ENCODE results near the gene ZNF536. TPM values are rescaled to one million over a fixed set of nuclear protein-coding genes. Genes with fewer than 3 reads are reported as not detected.
"Not testable (repeated sequence)": the region's sequence is repeated elsewhere in the genome, so short reads cannot be mapped to it uniquely, and the experiment has no call there.

ZNF536 gene
- total RNA-seq, 2 donors from 2014 or later: not detected

- no peak for ATAC-seq
- H3K4me1 Mint-ChIP-seq: no peaks in the 10 kb centered on the region
Measured at GRCh38 chr19:30469774-30470173, 97.6 kb downstream of the ZNF536 start.

GRCh38 chr19:30471441-30471840, 99.3 kb downstream of the ZNF536 start:
- Mint-ChIP-seq H3K27me3 (no peaks in the 10 kb centered on the region), H3K27ac (no peak overlapping the region), H3K4me3 (no peak overlapping the region), H3K4me1 (no peaks in the 10 kb centered on the region), H3K36me3 (ENCODE audit: low read depth) (no peaks in the 10 kb centered on the region)
- no peak for ATAC-seq
- no peak for DNase-seq
- no peaks in the 10 kb centered on the region for H3K9me3 ChIP-seq (ENCODE audit: control insufficient read depth, low read length, poor library complexity, severe bottlenecking)

More at GRCh38 chr19:30469774-30470173, 97.6 kb downstream of the ZNF536 start:
- Mint-ChIP-seq H3K36me3 (ENCODE audit: low read depth) (no peaks in the 10 kb centered on the region), H3K27ac (no peak overlapping the region), H3K4me3 (no peak overlapping the region), H3K27me3 (no peaks in the 10 kb centered on the region)
- no peaks in the 10 kb centered on the region for H3K9me3 ChIP-seq (ENCODE audit: control insufficient read depth, low read length, poor library complexity, severe bottlenecking)
- DNase-seq: no peak

GRCh38 chr19:30473334-30473867, 101.2 kb downstream of the ZNF536 start:
- no peaks in the 10 kb centered on the region for H3K9me3 ChIP-seq (ENCODE audit: control insufficient read depth, low read length, poor library complexity, severe bottlenecking)
- Mint-ChIP-seq H3K27me3 (no peaks in the 10 kb centered on the region), H3K36me3 (ENCODE audit: low read depth) (no peaks in the 10 kb centered on the region), H3K4me1 (no peaks in the 10 kb centered on the region), H3K4me3 (no peak overlapping the region), H3K27ac (no peak overlapping the region)
- ATAC-seq (no peak), DNase-seq (no peak)

- no peaks in the 10 kb centered on the region for H3K9me3 ChIP-seq (ENCODE audit: control insufficient read depth, low read length, poor library complexity, severe bottlenecking)
- Mint-ChIP-seq H3K4me1 (no peaks in the 10 kb centered on the region), H3K4me3 (no peak overlapping the region), H3K36me3 (ENCODE audit: low read depth) (no peaks in the 10 kb centered on the region), H3K27ac (no peak overlapping the region), H3K27me3 (peaks cover 6% of the 10 kb centered on the region)
- no peak for DNase-seq
- no peak for ATAC-seq
Measured at GRCh38 chr19:30476997-30477396, 104.8 kb downstream of the ZNF536 start.

GRCh38 chr19:30479231-30479630, 107.0 kb downstream of the ZNF536 start:
- no peak for DNase-seq
- peaks cover 6% of the 10 kb centered on the region for H3K27me3 Mint-ChIP-seq
- H3K4me3 Mint-ChIP-seq: no peak overlapping the region
- no peaks in the 10 kb centered on the region for H3K36me3 Mint-ChIP-seq (ENCODE audit: low read depth)
- no peak for ATAC-seq
- H3K27ac Mint-ChIP-seq: no peak overlapping the region
- H3K4me1 Mint-ChIP-seq: no peaks in the 10 kb centered on the region
- no peaks in the 10 kb centered on the region for H3K9me3 ChIP-seq (ENCODE audit: control insufficient read depth, low read length, poor library complexity, severe bottlenecking)

- H3K4me1 Mint-ChIP-seq: no peaks in the 10 kb centered on the region
- H3K27ac Mint-ChIP-seq: no peak overlapping the region
- H3K4me3 Mint-ChIP-seq: no peak overlapping the region
- ATAC-seq (no peak), DNase-seq (no peak)
- peaks cover 6% of the 10 kb centered on the region for H3K27me3 Mint-ChIP-seq
- H3K9me3 ChIP-seq (ENCODE audit: control insufficient read depth, low read length, poor library complexity, severe bottlenecking): no peaks in the 10 kb centered on the region
- no peaks in the 10 kb centered on the region for H3K36me3 Mint-ChIP-seq (ENCODE audit: low read depth)
Measured at GRCh38 chr19:30480097-30480496, 107.9 kb downstream of the ZNF536 start.

- ATAC-seq (no peak), DNase-seq (no peak)
- H3K27ac Mint-ChIP-seq: no peak overlapping the region
- no peak overlapping the region for H3K4me3 Mint-ChIP-seq
- H3K9me3 ChIP-seq (ENCODE audit: control insufficient read depth, low read length, poor library complexity, severe bottlenecking): no peaks in the 10 kb centered on the region
- peaks cover 6% of the 10 kb centered on the region for H3K27me3 Mint-ChIP-seq
- H3K36me3 Mint-ChIP-seq (ENCODE audit: low read depth): no peaks in the 10 kb centered on the region
- no peaks in the 10 kb centered on the region for H3K4me1 Mint-ChIP-seq
Measured at GRCh38 chr19:30481063-30481462, 108.9 kb downstream of the ZNF536 start.

GRCh38 chr19:30481823-30482222, 109.6 kb downstream of the ZNF536 start:
- H3K27me3 Mint-ChIP-seq: peaks cover 6% of the 10 kb centered on the region
- no peaks in the 10 kb centered on the region for H3K4me1 Mint-ChIP-seq
- ATAC-seq (no peak), DNase-seq (no peak)
- H3K36me3 Mint-ChIP-seq (ENCODE audit: low read depth): no peaks in the 10 kb centered on the region
- H3K4me3 Mint-ChIP-seq: no peak overlapping the region
- no peak overlapping the region for H3K27ac Mint-ChIP-seq
- no peaks in the 10 kb centered on the region for H3K9me3 ChIP-seq (ENCODE audit: control insufficient read depth, low read length, poor library complexity, severe bottlenecking)

GRCh38 chr19:30482956-30483355, 110.8 kb downstream of the ZNF536 start:
- H3K9me3 ChIP-seq (ENCODE audit: control insufficient read depth, low read length, poor library complexity, severe bottlenecking): no peaks in the 10 kb centered on the region
- ATAC-seq (no peak), DNase-seq (no peak)
- no peak overlapping the region for H3K4me3 Mint-ChIP-seq
- no peaks in the 10 kb centered on the region for H3K4me1 Mint-ChIP-seq
- H3K36me3 Mint-ChIP-seq (ENCODE audit: low read depth): no peaks in the 10 kb centered on the region
- peaks cover 6% of the 10 kb centered on the region for H3K27me3 Mint-ChIP-seq
- no peak overlapping the region for H3K27ac Mint-ChIP-seq

- not testable (repeated sequence) for H3K4me3 Mint-ChIP-seq, H3K27me3 Mint-ChIP-seq
Measured at GRCh38 chr19:30486250-30486649, 114.1 kb downstream of the ZNF536 start.

GRCh38 chr19:30487178-30487577, 115.0 kb downstream of the ZNF536 start:
- Mint-ChIP-seq H3K27ac (no peak overlapping the region), H3K27me3 (peaks cover 11% of the 10 kb centered on the region), H3K36me3 (ENCODE audit: low read depth) (no peaks in the 10 kb centered on the region), H3K4me3 (no peak overlapping the region), H3K4me1 (no peaks in the 10 kb centered on the region)
- no peak for DNase-seq
- H3K9me3 ChIP-seq (ENCODE audit: control insufficient read depth, low read length, poor library complexity, severe bottlenecking): no peaks in the 10 kb centered on the region
- ATAC-seq: no peak

More at GRCh38 chr19:30486250-30486649, 114.1 kb downstream of the ZNF536 start:
- not testable (repeated sequence) for DNase-seq; ATAC-seq; H3K27ac Mint-ChIP-seq; H3K36me3 Mint-ChIP-seq (ENCODE audit: low read depth); H3K4me1 Mint-ChIP-seq; H3K9me3 ChIP-seq (ENCODE audit: control insufficient read depth, low read length, poor library complexity, severe bottlenecking)

- DNase-seq: no peak
Measured at GRCh38 chr19:30488191-30488590, 116.0 kb downstream of the ZNF536 start.

GRCh38 chr19:30490760-30491159, 118.6 kb downstream of the ZNF536 start:
- DNase-seq (no peak), ATAC-seq (no peak)
- Mint-ChIP-seq H3K27me3 (peaks cover 12% of the 10 kb centered on the region), H3K4me1 (no peaks in the 10 kb centered on the region), H3K36me3 (ENCODE audit: low read depth) (no peaks in the 10 kb centered on the region), H3K4me3 (no peak overlapping the region), H3K27ac (no peak overlapping the region)
- H3K9me3 ChIP-seq (ENCODE audit: control insufficient read depth, low read length, poor library complexity, severe bottlenecking): peaks cover 4% of the 10 kb centered on the region

More at GRCh38 chr19:30488191-30488590, 116.0 kb downstream of the ZNF536 start:
- Mint-ChIP-seq H3K4me1 (no peaks in the 10 kb centered on the region), H3K27me3 (peaks cover 12% of the 10 kb centered on the region), H3K4me3 (no peak overlapping the region), H3K36me3 (ENCODE audit: low read depth) (no peaks in the 10 kb centered on the region), H3K27ac (no peak overlapping the region)
- H3K9me3 ChIP-seq (ENCODE audit: control insufficient read depth, low read length, poor library complexity, severe bottlenecking): peaks cover 4% of the 10 kb centered on the region
- ATAC-seq: no peak

GRCh38 chr19:30492586-30493270, 120.5 kb downstream of the ZNF536 start:
- no peak for ATAC-seq
- H3K4me1 Mint-ChIP-seq: no peaks in the 10 kb centered on the region
- no peak for DNase-seq
- no peak overlapping the region for H3K27ac Mint-ChIP-seq
- peaks cover 12% of the 10 kb centered on the region for H3K27me3 Mint-ChIP-seq
- peaks cover 4% of the 10 kb centered on the region for H3K9me3 ChIP-seq (ENCODE audit: control insufficient read depth, low read length, poor library complexity, severe bottlenecking)
- H3K4me3 Mint-ChIP-seq: no peak overlapping the region
- H3K36me3 Mint-ChIP-seq (ENCODE audit: low read depth): no peaks in the 10 kb centered on the region
